HEK293T (cell line): ENCODE data around the gene ZNF286A.
"Not testable (repeated sequence)": the region's sequence is repeated elsewhere in the genome, so short reads cannot be mapped to it uniquely, and the experiment has no call there.

ENCODE experiments used
- CTCF ChIA-PET: fragments of 350-600 bp; formaldehyde crosslinking; extraction: SDS; loops from one replicate; lab custom pipeline; 2021; ENCODE audit warnings: antibody characterized with exemption, inconsistent platforms; lab: Yijun Ruan, JAX
- POLR2A ChIA-PET: fragments of 350-600 bp; formaldehyde crosslinking; extraction: SDS; loops from one replicate; lab custom pipeline; 2020; ENCODE audit warnings: antibody characterized with exemption, inconsistent platforms; lab: Yijun Ruan, JAX
- DNase-seq: peaks from one replicate; pipeline ENCODE4 v3.0.0; 2012; ENCODE audit warnings: mixed read lengths; ENCODE audit errors: extremely low spot score
- ARNT ChIP-seq: fragments of 450-650 bp; IDR thresholded peaks from 2 replicates; pipeline ENCODE4 v1.6.1; 2017; ENCODE audit warnings: mild to moderate bottlenecking
- BHLHE40 ChIP-seq: fragments of 450-650 bp; IDR thresholded peaks from 2 replicates; pipeline ENCODE4 v1.6.1; 2016; ENCODE audit warnings: mild to moderate bottlenecking, moderate library complexity, borderline replicate concordance
- CTBP1 ChIP-seq: fragments of 450-650 bp; IDR thresholded peaks from 2 replicates; pipeline ENCODE4 v1.6.1; 2016; ENCODE audit warnings: borderline replicate concordance
- ELF4 ChIP-seq: fragments of 450-650 bp; IDR thresholded peaks from 2 replicates; pipeline ENCODE4 v1.6.1; 2017; ENCODE audit warnings: antibody characterized with exemption
- FOXA1 ChIP-seq: fragments of 450-650 bp; IDR thresholded peaks from 2 replicates; pipeline ENCODE4 v1.6.1; 2016; ENCODE audit warnings: mild to moderate bottlenecking
- FOXK2 ChIP-seq: fragments of 450-650 bp; IDR thresholded peaks from 2 replicates; pipeline ENCODE4 v1.6.1; 2016; ENCODE audit warnings: mild to moderate bottlenecking
- FOXM1 ChIP-seq: fragments of 450-650 bp; IDR thresholded peaks from 2 replicates; pipeline ENCODE4 v1.6.1; 2017; ENCODE audit warnings: mild to moderate bottlenecking, borderline replicate concordance
- HDGF ChIP-seq: fragments of 450-650 bp; IDR thresholded peaks from 2 replicates; pipeline ENCODE4 v1.6.1; 2017; ENCODE audit warnings: antibody characterized with exemption, borderline replicate concordance
- L3MBTL2 ChIP-seq: fragments of 450-650 bp; conservative IDR thresholded peaks from 2 replicates; pipeline ENCODE4 v1.6.1; 2016; ENCODE audit warnings: mild to moderate bottlenecking
- LEF1 ChIP-seq: fragments of 450-650 bp; IDR thresholded peaks from 2 replicates; pipeline ENCODE4 v1.6.1; 2017; ENCODE audit warnings: mild to moderate bottlenecking, borderline replicate concordance
- NFRKB ChIP-seq: fragments of 450-650 bp; IDR thresholded peaks from 2 replicates; pipeline ENCODE4 v1.6.1; 2016; ENCODE audit warnings: mild to moderate bottlenecking, moderate library complexity
- SP1 ChIP-seq: fragments of 450-650 bp; IDR thresholded peaks from 2 replicates; pipeline ENCODE4 v1.6.1; 2017
- SUZ12 ChIP-seq: fragments of 450-650 bp; IDR thresholded peaks from 2 replicates; pipeline ENCODE4 v1.6.1; 2016; ENCODE audit warnings: mild to moderate bottlenecking
- TARDBP ChIP-seq: fragments of 450-650 bp; IDR thresholded peaks from 2 replicates; pipeline ENCODE4 v1.6.1; 2016
- ZNF384 ChIP-seq: fragments of 450-650 bp; IDR thresholded peaks from 2 replicates; pipeline ENCODE4 v1.6.1; 2016
- TF ChIP-seq, protein P1 (sequence below): fragments of 450-650 bp; IDR thresholded peaks from 2 replicates; pipeline ENCODE4 v1.6.1; 2016

Gene ZNF286A

DNA sequence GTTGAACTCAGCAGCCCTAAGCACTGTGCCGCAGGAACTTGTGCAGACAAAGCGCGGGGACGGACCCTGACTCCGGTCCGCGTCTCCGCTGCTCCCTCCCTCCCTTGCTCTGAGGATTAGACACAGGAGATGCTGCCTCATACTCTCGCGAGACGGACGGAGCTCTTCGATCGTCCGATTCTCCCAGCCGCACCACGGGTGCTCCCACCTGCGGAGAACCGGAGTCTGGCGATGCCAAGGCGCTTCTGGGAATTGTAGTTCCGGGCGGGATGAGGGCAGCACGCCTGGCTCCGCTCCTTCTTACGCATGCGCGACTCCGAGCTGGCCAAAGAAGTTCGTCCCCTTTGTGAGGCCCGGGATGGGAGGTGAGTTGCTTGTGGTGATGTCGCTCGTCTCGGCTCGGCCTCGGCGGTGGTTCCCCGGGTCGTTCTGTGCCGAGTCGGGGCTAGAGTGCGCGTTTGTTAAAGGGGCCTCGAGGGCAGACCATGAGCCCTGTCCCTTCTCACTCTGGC is at the start of gene ZNF286A:
Gene ZNF286A, plus strand, starts transcription at position 340 of the 512 bp plus-strand sequence. CDS start 578 bp downstream, outside the sequence.
- peak; percentile 87 for DNase-seq
- POLR2A ChIA-PET: interaction anchor here (0.6 to 1.7 kb wide), 2 partner anchors 44 to 48 kb away, joined by 3 to 8 read pairs; no protein-coding TSS in a partner anchor
- CTCF ChIA-PET: not testable (repeated sequence)

DNA sequence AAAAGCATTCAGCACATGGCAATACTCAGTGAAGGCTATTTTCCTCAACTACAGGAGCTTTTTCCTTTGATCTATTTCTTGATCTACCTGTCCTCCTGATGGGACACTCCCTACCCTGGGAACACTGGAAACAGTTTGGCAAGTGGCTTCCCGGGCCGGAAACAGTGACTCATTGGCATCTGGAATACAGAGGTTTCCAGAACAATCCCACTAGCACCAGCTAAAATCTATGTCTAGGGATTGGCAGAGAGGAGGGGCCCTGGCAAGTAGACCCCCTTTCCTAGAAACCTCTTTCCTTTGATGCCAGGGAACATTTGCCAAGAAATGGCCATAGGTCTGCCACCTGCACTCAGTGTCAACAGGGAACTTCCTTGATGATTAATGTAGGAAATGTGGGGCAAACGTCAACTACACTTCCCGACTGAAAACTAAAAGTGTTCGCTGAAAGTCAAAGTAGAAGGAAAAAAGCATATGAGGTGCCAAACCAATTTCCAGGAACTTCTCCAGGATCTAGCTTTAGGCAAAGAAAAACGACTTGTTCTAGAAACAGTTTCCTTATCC is 49.6 kb upstream of the ZNF286A start:
- TF ChIP-seq L3MBTL2 (no peak), NFRKB (no peak), FOXM1 (no peak)
- POLR2A ChIA-PET: no interaction called here
- CTCF ChIA-PET: interaction anchor here (0.7 kb wide), 1 partner anchor 127 kb away, joined by 4 read pairs; no protein-coding TSS in a partner anchor
- peak; percentile 1 for DNase-seq

DNA sequence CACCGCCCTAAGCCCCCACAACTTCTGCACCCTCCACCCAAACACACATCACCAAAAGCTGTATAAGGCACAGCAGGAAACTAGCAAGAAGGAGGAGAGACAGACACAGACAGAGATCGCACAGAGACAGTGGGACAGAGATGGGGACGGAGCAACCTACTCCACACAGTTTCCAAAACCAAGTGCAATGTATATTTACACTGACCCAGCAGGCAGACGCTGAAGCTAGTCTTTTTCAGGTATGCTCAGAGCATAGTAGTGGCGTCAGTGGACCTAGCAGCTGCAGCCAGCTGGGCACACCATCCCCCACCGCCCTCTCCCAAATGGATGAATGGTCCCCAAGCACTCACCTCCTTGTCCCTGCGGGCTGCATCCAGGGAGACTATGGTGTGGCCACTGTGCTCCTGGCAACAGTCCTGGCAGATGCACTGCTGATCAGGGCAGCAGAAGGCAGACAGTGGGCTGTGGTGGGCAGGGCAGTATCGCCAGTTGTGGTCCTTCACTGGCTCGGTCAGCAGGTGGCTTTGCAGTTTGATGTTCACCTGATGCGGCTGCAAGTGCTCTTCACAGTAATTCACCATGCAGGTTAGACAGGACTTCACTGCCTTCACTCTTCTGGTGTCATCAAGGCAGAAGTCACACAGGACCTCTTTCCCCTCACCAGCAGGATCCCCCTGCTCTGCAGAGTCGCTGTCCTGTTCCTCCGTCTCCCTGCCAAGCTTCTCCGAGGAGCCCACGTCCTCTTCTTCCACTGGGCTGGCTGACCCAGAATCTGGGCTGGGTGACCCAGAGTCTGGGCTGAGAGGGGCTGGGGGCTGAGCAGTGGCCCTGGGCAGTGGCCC is 48.6 kb upstream of the ZNF286A start:
- ChIA-PET POLR2A (interaction anchor here (0.8 to 1.2 kb wide), 3 partner anchors 11 to 348 kb away, joined by 5 to 9 read pairs (median 8); partner anchors contain the start of genes TTC19, ZNF286A and ZSWIM7), CTCF (interaction anchor here (0.6 to 0.7 kb wide), 3 partner anchors 33 to 620 kb away, joined by 3 read pairs; no protein-coding TSS in a partner anchor)
- TF ChIP-seq FOXK2 (no peak), ARNT (no peak), LEF1 (no peak)
- TF ChIP-seq, protein P1, sequence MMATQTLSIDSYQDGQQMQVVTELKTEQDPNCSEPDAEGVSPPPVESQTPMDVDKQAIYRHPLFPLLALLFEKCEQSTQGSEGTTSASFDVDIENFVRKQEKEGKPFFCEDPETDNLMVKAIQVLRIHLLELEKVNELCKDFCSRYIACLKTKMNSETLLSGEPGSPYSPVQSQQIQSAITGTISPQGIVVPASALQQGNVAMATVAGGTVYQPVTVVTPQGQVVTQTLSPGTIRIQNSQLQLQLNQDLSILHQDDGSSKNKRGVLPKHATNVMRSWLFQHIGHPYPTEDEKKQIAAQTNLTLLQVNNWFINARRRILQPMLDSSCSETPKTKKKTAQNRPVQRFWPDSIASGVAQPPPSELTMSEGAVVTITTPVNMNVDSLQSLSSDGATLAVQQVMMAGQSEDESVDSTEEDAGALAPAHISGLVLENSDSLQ: no peak
- peak; percentile 2 for DNase-seq

DNA sequence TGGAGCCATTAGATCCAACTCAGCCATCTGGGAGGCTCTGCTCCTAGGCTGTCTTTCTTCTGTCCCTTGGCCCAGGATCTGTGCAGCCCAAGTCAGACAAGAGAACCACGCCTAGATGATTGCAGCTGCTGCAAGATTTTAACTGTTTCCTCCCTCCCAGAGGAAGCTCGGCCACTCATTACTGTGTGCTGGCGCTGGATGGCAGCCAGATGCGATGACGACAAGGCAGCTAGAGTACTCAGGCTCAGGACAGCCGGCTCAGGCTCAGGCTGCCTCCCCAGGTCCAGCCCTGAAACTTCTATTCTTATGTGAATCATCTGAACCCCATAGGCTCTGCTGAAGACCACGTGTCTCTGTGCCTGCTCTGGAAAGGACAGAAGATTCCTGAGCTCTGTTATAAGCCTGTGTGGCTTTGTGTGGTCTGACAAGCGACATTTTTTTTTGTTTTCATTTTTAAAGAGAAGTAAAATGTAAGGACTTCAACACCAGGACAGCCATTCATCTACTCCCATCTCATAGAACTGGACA is 47.9 kb upstream of the ZNF286A start:
- DNase-seq: peak; percentile 78
- ChIA-PET CTCF (interaction anchor here (0.6 to 0.7 kb wide), 3 partner anchors 33 to 619 kb away, joined by 3 read pairs; no protein-coding TSS in a partner anchor), POLR2A (interaction anchor here (0.6 to 1.2 kb wide), 4 partner anchors 10 to 347 kb away, joined by 3 to 9 read pairs (median 6); partner anchors contain the start of genes TTC19, ZNF286A and ZSWIM7)
- TF ChIP-seq FOXM1: no peak
- no peak for TF ChIP-seq LEF1
- TF ChIP-seq TARDBP: no peak
- no peak for TF ChIP-seq SUZ12
- no peak for TF ChIP-seq ARNT
- no peak for TF ChIP-seq CTBP1
- TF ChIP-seq ELF4: no peak
- no peak for TF ChIP-seq L3MBTL2
- TF ChIP-seq BHLHE40: no peak
- TF ChIP-seq NFRKB: no peak
- no peak for TF ChIP-seq SP1
- TF ChIP-seq FOXK2: no peak
- no peak for TF ChIP-seq ZNF384
- TF ChIP-seq, protein P1: no peak
- no peak for TF ChIP-seq HDGF
- TF ChIP-seq FOXA1: no peak

DNA sequence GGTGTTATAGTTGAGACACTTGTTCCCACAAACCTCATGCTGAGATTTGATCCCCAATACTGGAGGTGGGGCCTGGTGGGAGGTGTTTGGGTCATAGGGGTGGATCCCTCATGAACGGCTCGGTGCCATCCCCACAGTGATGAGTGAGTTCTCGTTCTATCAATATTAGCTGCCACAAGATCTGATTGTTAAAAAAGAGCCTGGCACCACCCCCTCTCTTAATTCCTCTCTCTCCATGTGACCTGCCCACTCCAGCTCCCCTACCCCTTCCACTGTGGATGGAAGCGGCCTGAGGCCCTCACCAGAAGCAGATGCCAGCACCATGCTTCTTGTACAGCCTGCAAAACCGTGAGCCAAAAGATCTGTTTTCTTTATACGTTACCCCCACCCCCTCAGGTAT is 46.6 kb upstream of the ZNF286A start:
- no peak for DNase-seq
- TF ChIP-seq TARDBP: no peak
- no peak for TF ChIP-seq BHLHE40
- TF ChIP-seq LEF1: no peak
- no peak for TF ChIP-seq FOXM1
- POLR2A ChIA-PET: no interaction called here
- CTCF ChIA-PET: no interaction called here

DNA sequence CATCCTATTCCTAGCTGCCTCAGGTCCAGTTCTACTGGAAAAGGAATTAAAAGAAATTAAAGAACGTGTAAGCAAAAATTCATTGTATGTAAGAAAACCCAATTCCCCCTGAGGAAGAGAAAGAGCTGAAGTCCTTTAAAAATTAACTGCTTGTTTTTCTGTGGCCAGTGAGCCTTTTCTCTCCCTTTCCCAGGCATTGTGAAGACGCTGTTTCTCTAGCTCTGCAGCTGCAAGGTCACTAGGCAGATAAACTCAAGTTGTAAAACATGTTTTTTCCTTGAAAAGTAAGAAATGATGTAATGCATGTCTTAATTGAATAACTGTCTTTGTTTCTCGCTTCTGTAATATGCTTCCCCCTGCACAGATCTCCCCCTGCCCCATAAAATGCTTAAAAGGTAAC is 45.2 kb upstream of the ZNF286A start:
- DNase-seq, POLR2A ChIA-PET: not testable (repeated sequence)

DNA sequence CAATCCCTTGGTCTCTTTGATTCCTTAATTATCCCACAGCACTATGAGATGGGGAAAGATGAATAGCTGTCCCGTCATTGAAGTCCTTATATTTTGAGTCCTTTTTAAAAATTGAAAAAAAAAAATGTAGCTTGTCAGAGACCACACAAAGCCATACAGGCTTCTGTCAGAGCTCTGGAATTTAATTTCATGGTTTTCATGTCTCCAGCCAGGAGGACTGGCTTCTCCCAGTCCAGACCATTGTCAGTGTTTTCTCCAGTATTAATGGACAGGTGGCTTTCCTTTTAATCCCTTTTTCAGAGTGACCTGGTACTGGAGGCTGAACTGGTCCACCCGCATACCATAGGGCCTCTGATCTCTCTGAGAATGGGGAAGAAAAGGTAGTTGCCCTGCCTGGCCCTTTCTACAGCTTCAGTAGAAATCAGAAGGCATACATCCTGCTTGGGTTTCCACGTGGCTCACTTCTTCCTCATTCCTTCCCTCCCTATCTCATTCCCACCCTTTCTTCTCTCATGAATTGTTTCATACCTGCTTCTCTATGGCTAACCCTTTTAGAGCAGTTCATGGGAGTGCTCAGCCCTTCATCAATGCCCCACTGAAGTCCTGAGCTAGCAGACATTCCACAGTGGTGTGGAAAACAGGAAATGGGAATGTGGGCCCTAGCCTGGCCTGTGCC is 44.5 kb upstream of the ZNF286A start:
- ChIA-PET CTCF (interaction anchor here (0.6 kb wide), 1 partner anchor 130 kb away, joined by 4 read pairs; no protein-coding TSS in a partner anchor), POLR2A (interaction anchor here (0.6 to 0.9 kb wide), 2 partner anchors 44 to 87 kb away, joined by 3 to 4 read pairs; no protein-coding TSS in a partner anchor)
- no peak for DNase-seq
- TF ChIP-seq LEF1: no peak
- no peak for TF ChIP-seq CTBP1
- TF ChIP-seq SP1: no peak
- no peak for TF ChIP-seq FOXA1
- TF ChIP-seq ELF4: no peak
- no peak for TF ChIP-seq FOXK2
- TF ChIP-seq HDGF: no peak
- TF ChIP-seq SUZ12: no peak

More for the DNA sequence above, 45.2 kb upstream of the ZNF286A start:
- CTCF ChIA-PET: not testable (repeated sequence)
